ENCODE data around the gene ALOX5AP.

Gene ALOX5AP

DNA sequence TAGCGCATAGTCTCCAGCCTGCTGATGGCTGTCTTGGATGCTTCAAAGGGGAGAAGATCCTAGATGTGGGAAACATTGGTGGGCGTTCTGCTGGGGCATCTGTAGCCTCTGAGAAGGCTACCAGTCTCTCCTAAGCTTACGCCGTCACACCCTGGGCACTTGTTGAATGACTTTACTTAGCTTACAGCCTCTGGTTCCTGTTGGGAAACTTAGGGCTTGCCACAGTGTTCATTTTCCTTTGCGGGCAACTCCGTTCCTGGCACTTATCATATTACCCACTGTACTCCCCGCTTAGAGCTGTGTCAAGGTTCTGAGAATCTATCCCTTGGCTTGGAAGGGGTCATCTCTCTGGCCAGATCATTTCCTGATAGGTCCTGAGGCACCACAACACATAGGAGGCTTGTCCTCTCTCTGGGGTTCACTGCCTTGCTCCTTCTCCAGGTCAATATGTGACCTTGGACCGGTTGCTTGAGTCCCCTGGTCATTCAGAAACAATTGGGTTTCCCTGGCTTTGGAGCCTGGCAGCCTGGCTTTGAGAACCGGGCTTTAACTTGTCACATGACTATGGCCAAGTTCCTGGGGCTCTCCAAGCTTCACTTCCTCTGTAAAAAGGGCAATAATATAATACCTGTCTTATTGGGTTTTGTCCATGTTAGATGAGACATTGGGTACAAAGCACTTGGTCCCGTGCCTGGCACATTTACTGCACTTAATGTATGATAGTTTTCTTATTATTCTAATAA lies 20.5 kb upstream of the ALOX5AP start:
- no peak for DNase-seq (ENCODE audit: low spot score)

DNA sequence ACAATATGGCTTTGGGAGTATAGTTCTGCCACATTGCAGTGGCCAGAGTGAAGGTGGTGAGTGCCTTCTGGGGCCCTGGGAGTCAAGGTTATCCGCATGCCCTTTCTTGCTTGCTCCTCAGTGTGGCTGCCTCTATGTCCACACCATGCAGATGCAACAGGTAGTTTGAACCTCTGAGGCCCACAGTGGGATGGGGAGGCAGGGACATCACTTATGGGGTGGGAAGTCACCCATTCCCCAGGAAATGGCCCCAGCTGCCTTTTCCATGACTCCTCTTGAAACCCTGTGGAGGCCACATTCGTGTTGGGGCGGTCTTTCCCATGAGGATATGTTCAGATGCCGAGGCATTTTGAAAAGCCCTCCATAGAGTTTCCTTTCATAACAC lies 20.0 kb upstream of the ALOX5AP start:
- no peak for DNase-seq (ENCODE audit: low spot score)

DNA sequence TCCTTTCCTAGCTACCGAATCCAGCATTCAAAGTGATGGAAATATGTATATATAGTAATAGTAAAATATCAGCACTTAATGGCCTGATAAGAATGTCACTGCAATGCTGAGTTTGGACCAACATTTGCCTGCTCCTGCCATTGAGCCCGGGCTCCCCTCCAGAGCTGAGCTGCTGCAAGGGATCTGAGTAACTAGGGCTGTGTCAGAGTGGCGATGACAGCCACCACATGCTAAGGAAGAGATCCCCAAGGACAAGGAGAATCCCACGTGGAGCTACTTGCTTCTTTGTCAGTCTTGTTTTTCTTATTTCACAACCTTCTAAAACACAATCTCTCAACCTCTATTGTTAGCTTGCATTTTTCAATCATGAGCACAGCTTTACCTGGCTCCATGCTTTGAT lies 19.5 kb upstream of the ALOX5AP start:
- DNase-seq (ENCODE audit: low spot score), result no peak

- no peak for DNase-seq (ENCODE audit: low spot score)
These were observed 16.4 kb upstream of the ALOX5AP start for GRCh38 chr13:30718661-30719524.

DNA sequence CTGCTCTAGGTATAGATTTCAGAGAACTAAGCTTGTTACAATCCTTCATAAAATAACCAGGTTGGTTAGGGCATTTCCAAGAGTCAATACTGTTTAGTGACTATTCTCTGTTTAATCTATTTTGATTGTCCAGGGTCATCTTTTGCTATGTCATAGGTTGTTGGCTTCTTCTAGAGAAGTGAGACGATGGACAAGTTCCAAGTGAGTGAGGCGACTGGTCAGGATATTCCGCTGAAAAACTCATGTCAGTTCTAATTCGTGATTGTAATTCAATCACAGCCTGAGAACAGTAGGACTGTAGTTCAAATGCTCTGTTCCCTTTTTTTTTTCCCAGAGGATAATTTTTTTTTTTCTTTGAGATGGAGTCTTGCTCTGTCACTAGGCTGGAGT lies 15.8 kb upstream of the ALOX5AP start:
- no peak for DNase-seq (ENCODE audit: low spot score)

GRCh38 chr13:30720172-30720869 lies 15.0 kb upstream of the ALOX5AP start:
- DNase-seq (ENCODE audit: low spot score), result no peak

- no peak for DNase-seq (ENCODE audit: low spot score)
These were observed 13.4 kb upstream of the ALOX5AP start for GRCh38 chr13:30721936-30722335.

- no peak for DNase-seq (ENCODE audit: low spot score)
These were observed 13.0 kb upstream of the ALOX5AP start for GRCh38 chr13:30722361-30722760.

GRCh38 chr13:30724778-30725177 lies 10.6 kb upstream of the ALOX5AP start:
- no peak for DNase-seq (ENCODE audit: low spot score)

DNA sequence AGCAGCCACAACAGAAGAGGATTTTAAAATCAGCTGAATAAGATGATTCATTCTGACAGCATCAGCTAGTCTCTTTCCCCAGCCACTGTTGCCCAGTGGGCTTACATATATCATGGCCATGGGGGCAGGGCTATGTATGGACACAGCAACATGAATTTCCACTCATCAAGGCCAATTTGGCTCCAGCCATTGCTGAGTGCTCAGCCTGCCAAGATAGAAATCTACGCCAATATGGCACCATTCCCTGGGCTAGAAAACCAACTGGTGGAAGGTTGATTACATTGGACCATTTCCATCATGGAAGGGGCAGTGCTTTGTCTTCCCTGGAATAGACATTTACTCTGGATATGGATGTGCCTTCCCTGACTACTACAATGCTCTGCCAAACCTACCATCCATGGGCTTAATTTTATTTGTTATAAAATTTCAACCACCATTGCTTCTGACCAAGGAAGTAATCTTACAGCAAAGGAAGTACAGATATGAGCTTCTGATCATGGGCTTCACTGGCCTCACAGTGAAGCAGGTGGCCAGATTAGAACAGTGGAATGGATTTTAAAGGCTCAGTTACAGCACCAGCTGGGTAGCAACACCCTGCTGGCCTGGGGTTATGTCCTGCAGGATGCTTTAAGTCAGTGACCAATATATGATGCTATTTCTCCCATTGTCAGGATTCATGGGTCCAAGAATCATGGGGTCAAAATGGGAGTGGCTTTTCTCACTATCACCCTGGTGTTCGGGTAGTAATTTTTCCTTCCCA lies 9.8 kb upstream of the ALOX5AP start:
- no peak for DNase-seq (ENCODE audit: low spot score)

DNA sequence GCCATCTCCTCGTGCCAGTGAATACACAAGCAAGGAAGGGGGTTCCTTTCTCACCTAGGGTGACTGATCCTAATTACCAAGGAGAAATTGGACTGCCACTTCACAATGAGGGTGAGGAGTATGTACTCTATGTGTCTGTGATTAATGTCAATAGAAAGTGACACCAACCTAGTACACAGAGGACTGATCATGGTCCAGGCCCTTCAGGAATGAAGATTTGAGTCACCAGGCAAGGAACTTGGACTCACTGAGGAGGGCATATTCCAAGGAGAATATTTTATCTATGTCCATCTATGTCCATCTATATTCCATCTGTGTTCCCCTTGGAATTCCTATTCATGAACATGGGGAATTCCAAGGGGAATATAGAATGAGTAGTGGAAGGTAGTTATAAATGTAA lies 9.2 kb upstream of the ALOX5AP start:
- DNase-seq (ENCODE audit: low spot score), result no peak

DNA sequence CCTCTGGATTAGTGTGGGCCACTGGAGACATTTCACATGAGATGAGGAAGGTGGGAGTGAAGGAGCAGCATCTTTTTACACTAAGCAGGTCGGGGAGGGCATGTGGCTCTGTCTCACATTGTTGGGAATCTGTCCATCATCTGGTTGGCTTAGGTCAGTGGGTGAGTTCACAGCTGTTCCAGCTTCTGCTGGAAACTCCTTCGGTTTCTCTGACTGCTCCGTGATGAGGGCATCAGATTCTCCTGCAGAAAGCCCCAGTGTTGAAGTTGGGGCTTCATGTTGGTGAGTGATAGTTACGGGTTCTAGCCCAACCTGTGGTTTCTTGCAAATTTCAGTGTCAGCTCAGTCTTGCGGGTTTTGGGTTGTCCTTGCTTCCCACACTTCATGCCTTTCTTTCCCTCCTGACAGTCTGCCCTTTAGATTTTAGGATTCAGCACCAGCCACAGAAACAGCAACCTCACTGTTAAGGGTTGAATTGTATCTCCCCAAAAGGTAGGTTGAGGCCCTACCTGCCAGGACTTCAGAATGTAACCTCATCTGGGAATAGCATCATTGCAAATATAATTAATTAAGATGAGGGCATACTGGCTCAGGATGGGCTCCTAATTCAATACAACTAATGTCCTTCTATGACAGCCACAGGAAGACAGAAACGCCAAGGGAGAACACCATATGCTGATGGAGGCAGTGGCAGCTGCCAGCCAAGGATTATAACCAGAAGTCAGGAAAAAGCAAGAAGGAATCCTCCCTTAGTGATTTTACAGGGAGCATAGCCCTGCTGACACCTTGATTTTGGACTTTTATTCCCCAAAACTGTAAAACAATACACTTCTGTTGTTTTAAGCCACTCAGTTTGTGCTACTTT lies 7.6 kb upstream of the ALOX5AP start:
- DNase-seq (ENCODE audit: low spot score), result no peak

DNA sequence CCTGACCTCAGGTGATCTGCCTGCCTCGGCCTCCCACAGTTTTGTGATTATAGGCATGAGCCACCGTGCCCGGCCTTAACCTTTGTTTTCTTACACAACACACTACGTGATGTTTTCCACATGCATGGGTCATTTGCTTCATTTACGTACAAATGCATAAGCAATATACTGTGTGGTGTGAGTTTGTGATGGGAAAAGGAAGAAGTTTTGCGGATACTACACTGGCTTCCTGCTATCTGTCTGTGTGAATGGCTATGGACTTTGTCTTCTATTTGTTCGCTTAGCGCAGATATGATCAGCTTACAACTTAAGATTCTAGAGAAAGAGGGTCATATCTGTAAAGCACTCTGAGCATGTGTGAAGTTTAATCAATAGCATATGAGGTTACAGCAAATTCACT lies 5.5 kb upstream of the ALOX5AP start:
- no peak for DNase-seq (ENCODE audit: low spot score)

GRCh38 chr13:30730526-30730925 lies 4.8 kb upstream of the ALOX5AP start:
- DNase-seq (ENCODE audit: low spot score), result no peak

- DNase-seq (ENCODE audit: low spot score), result no peak
These were observed 3.8 kb upstream of the ALOX5AP start for GRCh38 chr13:30731361-30732045.

DNA sequence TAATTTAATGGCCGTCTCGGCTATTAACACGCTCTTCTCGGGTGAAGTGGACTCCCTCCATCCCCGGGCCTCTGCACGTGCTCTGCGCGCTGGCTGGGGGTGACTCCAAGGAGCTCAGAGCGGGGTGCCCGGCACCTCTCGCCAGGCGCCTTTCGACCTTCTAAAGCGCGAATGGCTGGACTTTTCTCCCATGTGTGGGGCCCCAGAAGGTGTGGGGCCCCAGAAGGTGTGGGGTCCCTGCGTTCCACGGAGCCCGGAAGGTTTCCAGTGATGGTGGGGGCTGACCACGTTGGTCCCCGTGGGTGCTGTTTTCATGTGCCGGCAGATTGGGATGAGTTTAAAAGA lies 3.3 kb upstream of the ALOX5AP start:
- no peak for DNase-seq (ENCODE audit: low spot score)

DNA sequence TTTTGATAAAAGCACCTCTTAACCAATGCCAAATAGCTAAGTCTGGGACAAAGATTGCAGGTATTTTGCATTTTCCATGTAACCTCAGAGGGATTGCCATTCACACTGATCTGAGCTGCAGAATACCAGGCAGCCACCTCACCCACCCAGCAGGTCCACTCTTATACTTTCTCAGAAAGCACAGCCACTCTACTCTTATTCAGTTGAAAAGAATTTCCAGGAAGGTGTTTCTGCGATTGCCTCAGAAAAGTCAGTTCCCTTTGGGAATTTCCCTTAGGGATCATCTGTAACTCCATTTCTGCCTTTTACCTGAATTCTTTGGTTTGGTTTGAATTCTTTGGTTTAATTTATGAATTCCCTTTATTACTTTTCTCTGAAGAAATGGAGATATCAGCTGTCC lies 904 bp upstream of the ALOX5AP start:
- no peak for DNase-seq (ENCODE audit: low spot score)

DNA sequence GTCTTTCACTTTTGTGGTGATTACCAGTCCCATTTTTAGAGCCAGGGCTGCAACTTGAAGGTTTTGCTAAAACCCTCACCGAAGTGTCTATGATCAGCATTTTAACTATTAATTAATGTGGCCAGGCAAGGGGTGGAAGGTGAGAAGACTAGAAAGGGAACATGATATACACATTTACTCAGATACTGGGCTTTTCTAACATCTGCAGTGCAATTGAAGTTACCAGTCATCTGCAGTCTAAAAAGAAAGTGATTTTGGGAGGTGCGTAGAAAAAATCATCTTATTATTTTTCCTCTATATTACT lies 481 bp downstream of the ALOX5AP start:
- no peak for DNase-seq (ENCODE audit: low spot score)

DNA sequence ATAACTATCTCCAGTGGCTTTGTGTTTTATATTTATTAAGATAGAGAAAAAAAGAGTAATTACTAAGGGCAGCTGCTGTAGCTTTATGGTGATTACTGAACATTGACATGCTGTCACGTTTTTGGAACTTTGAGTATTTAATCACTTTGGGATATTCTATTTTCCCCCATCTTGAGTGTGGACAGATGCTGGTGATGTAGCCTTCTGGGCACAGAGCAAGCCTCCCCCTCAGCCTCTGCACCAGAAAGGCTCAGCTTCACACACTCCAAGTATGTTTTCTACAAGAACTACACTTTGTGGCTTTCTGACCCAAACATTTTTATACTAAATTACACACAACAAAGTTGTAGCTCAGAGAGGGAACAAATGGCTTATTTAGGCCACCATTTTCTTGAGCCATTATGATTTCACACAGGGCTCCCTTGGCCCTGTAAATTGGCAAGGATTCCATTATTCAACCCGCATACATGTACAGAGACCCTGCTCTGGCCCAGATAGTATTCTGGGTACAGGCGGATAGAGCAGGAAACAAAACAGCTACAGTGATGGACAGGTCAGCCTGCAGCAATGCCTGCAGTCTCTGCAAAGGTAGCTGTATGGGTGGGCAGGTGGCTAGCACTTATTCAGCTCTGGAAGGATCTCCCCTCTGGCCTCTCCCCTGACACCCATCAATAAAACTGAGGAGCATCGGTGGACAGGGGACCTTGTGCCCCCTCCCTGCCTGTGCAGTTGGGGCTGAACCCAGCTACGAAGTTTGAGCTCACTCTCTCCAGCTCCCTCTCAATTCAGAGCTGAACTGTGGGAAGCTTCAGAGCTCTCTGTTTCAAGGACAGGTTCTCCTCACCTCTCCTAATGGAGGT lies 1.3 kb downstream of the ALOX5AP start:
- no peak for DNase-seq (ENCODE audit: low spot score)
